GM18858 (cell line): ENCODE measurements around the gene SLC6A13.
"Not testable (repeated sequence)": the region's sequence is repeated elsewhere in the genome, so short reads cannot be mapped to it uniquely, and the experiment has no call there.

ENCODE experiments used
- ATAC-seq: cut with Tn5 transposase; IDR thresholded peaks from one replicate; pipeline ENCODE4 v1.9.1; 2021; ENCODE audit not compliant: unreplicated experiment

SLC6A13 gene

DNA sequence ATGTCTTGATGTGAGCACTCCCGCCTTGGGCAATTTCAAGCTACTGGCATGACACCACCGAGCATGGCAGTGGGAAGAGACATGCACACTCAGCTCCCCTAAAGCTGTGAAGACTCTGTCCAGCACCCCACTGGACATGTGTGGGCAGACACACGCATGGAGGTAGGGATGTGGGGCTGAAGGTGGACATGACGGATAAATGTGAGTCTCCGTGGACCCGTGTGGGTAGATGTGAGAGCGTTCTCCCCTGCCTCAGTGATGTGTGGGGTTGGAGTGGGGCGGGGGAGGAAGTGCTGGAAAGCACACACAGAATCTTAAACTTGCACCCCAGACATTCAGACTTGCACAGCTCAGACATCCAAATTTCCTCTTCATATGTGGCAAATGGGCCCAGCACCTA lies 61.3 kb downstream of the SLC6A13 start:
- no peak for ATAC-seq

DNA sequence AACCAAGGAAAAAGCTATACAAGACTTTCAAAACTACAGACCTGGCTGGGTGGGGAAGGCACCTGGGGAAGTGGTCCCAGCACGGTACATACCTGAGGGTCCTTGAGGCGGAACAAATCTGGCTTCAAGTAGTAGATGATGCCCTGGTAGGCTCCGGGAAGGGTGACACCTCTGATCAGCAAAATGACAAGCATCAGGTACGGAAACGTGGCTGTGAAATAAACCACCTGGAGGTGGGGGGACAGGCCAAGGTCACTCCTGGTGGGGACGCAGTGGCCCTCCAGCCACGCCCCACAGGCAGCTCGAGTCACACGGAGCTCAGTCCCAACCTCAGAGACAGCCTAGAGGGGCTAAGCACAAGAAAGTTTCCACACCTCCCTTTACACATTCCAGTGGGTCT lies 63.9 kb downstream of the SLC6A13 start:
- ATAC-seq, result no peak

DNA sequence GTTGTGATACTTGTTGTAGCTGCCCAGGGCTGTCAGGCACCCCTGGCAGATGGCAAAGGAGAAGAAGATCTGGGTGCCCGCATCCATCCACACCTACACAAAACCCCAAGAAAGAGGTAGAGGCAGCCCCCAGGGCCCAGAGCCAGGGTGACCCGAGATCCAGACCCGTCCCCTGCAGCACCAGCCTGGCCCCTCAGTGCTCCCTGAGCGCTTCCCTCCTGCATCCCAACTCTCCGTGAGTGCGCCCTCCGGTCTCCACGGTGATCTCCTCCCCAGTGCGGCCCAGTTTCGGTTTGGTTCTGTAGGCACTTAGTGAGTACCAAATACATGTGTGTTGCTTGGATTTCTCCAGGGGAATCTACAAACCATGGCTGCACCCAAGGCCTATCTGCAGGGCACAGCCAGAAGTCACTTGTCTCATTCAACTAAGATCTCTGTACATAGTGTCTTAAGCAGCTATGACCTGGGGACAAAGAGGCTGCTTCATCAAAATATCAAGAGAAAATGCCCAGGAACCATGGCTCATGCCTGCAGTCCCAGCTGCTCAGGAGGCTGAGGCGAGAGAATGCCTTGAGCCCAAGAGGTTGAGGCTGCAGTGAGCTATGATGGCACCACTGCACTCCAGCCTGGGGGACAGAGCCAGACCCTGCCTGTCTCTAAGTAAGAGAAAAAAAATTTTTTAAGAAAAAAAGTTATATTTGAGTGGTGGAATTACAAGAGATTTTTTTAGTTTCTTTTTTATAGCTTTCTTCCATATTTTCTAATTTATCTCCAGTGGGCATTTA lies 64.5 kb downstream of the SLC6A13 start:
- no peak for ATAC-seq

DNA sequence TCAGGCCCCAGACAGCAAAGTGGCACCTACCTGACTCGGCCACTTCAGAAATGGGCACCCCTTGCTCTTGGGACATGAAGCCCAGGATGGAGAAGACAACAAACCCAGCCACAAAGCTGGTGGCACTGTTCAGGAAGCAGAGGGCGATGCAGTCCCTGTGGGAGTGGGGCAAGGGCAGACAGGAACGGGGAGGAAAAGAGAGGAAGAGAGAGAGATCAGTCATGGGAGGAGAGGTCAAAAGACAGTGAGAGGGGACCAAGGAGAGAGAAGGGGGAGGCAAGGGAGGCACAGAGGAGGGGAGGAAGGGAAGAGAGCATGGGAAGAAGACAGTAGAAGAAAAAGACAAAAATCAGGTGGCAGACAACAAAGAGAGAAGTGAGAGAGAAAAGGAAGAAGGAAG lies 65.3 kb downstream of the SLC6A13 start:
- ATAC-seq, result no peak

DNA sequence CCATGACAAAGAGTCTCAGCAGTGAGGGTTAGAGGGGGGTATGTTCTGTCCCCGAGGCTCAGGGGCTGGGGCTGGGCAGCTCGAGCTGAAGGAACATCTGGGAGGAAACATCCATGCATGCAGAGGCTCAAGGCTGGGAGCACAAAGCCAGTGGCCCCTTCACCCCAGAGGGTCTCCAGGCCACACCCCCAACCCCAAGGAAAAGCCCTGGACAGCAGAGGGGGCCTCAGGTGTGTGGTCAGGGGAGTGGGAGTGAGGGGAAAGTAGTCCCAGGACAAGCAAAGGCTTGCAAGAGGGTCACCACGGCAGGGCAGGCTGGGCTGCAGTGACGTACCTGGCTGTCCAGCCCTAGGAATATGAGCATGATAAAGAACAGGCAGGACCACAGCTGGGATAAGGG lies 66.2 kb downstream of the SLC6A13 start:
- ATAC-seq, result no peak

DNA sequence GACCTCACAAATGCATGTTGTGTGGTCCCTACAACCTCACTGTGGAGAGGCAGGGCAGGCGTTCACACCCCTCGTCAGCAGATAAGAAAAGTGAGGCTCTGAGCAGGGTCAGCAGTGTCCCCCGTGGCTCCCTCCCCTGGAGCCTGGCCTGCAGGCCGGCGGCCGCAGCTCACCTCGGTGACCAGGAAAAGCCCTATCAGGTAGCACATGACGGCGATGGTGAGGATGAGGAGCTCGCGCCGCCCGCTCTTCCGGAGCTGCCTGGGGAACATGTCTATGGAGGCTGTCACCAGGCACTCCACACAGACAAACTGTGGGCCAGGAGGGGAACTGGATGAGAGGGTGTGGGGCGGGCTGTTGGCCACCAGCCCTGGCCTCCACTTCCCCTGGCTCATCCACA lies 66.7 kb downstream of the SLC6A13 start:
- ATAC-seq, result no peak

DNA sequence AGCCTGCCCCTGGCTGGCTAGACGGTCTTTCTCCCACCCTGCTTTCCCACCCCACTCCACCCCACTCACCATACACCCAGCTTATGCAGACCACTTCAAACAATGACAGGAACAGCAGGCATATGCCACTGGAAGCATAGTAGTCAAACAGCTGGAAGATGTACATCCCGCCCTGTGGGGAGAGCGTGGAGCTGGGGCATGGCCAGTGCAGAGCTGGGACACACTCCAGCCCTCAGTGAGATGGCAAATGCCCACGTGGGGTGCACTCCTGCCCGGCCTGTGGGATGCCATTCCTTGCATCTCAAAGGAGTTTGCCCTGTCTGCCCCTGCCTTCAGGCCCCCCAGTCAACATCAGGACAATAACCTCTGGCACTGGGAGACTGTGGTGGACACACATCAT lies 67.5 kb downstream of the SLC6A13 start:
- ATAC-seq, result no peak

DNA sequence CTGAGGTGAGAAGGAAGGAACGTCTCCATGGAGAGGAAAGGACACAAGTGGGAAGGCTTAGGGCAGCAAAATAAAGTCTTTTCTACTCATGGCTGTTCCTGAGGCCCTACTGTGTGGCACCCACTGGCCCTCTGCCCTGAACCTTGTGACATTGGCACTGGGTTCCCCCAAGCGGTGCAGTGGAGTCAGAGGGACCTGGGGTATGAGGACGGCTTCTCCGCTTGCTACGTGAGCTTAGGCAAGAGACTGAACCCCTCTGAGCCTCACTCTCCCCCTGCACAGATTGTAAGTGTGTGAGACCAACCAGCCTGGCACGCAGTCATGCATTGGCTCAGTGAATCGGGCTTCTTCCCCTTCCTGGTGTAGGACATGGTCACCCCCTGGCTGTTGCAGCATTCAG lies 68.4 kb downstream of the SLC6A13 start:
- no peak for ATAC-seq

DNA sequence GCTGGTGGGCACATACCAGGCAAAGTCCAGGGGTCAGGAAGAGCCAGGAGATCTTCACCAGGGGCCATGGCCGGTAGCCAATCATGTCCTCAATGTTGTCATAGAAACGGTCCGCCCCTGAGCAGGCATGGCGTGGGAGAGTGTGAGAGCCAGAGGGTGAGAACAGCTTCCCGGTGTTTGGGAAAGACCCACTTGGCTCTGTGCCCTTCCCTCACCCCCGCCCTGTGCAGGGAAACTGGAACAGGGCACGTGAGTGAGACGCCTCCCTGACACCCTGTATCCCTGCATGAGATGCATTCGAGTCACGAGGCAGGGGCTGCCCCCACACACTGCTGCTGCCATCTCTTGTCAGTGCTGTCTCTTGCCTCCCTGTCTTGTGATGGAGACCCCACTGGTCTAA lies 69.4 kb downstream of the SLC6A13 start:
- ATAC-seq, result no peak

DNA sequence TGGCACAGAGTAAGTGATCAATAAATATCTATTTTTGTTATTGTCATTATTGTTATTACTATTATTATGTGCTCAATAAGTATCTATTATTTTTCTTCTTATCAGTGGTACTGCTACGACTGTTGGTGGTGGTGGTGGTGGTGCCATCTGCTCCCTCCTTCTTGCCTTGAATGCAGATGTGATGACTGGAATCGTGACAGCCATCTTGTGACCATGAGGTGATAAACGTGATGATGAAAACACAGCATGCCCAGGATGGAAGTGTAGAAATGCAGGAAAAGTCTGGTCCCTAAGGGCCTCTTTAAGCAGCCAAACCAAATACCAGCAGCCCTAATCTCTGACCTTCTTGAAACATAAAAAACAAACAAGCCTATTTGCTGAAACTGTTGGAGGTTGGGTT lies 71.1 kb downstream of the SLC6A13 start:
- ATAC-seq, result no peak

DNA sequence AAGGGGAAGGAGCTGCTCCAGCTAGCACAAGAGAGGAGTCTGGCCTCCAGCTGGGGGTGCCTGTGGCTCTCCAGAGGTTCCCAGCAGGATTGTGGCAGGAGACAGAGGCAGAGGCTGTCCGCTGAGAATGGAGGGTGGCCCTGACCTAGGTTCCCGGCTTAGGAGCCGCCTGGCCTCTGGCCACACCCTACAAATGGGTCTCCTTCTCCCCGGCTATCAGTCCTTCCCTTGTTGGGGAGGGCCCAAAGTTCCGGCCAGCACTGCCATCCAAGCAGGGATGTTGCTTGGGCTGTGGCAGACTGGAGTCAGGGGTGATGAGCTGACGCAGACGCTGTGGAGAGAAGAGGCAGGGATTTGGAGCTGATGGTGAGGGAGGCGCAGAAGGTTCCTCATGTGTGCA lies 71.8 kb downstream of the SLC6A13 start:
- ATAC-seq, result no peak

DNA sequence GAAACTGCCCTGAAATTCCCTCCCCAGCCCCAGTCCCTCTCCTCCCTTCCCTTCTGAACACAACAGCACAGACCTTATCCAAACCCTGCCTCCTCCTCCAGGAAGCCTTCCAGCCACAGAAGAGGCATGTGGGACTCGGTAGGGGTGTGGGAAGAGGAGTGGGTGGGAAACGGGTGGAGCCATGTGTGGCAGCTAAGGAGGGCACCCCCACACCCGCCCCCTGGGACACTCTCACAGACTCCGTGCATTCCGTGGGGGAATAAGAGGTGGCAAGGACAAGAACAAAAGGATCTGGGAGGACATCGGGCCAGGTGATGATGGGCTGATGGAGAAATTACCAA lies 73.0 kb downstream of the SLC6A13 start:
- no peak for ATAC-seq

DNA sequence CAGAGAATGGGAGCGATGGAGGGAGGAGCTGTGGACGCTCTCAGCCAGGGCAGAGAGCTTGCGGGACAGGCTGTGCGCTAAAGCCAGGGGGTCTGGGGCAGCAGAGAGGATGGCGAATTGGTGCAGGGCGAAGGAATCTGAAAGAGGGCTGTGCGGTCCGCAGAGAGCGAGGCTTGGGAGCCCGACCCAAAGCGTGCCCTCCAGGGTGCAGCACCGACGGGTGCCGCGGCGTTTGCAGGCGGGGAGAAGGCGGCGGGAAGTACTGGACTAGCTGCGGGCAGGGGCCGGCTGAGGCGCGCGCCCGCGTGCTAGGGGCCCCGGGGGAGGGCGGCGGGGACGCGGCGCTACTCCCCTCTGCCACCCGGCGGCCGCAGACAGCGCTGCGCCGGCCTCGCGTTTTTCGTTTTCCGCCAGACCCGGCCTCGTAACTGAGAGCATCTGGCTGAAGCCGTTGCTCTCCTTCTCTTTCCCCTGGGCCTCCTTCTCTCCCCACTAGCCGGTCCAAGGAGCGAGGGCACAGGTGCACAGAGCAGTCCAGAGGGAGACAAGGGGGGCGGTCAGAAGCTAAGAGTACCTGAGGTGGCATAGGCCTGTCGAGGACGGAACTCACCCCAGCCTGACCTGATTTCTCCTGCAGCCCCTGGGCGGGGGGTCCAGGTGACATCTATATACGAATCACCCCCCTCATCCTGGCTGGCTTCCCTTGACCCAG lies 73.6 kb downstream of the SLC6A13 start:
- ATAC-seq, result no peak

DNA sequence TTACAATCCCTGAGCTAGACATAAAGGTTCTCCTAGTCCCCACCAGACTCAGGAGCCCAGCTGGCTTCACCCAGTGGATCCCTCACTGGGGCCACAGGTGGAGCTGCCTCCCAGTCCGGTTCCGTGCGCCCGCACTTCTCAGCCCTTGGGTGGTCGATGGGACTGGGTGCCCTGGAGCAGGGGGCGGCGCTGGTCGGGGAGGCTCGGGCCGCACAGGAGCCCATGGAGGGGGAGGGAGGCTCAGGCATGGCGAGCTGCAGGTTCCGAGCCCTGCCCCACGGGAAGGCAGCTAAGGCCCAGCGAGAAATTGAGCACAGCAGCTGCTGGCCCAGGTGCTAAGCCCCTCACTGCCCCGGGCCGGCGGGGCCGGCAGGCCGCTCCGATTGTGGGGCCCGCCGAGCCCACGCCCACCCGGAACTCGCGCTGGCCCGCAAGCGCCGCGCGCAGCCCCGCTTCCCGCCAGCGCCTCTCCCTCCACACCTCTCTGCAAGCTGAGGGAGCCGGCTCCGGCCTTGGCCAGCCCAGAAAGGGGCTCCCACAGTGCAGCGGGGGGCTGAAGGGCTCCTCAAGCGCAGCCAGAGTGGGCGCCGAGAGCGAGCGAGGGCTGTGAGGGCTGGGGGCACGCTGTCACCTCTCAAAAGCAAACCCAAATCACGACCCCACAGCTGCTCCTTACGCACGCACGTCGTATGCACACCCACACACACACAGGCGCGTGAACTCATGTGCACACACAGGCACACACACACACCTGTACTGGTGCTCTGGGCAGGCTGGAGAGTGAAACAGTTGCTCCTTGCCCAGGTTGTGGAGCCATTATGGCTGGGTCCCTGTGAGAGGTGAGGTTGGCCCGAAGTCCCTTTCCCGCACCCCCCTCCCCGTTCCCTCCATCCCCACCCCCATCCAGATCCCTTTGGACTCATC lies 74.4 kb downstream of the SLC6A13 start:
- ATAC-seq, result not testable (repeated sequence)

DNA sequence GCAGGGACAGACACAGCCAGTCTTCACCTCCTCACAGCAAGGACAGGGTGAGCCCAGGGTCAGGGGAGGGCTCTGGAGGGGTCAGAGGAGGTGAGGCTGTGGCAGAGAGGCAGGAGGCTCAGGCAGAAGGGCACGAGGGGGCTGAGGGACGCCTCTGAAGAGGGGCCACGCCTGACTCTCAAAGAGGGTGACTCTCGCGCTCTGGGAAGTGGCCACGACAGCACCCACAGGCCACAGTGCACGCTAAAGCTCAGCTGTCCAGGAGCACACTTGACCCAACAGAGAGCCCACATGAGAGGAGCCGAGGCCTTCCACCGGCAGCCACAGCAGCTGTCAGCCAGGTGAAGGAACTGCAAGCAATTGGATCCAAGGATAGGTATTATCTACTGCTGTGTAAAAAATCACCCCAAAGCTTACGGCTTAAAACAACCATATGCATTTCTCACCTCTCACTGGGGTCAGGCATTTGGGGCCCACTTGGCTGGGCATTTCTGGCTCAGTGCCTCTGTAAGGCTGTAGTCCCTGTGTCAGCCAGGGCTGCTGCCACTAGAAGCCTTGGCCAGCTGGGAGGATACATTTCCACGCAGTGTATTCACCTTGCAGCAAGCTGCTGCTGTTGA lies 76.5 kb downstream of the SLC6A13 start:
- no peak for ATAC-seq

DNA sequence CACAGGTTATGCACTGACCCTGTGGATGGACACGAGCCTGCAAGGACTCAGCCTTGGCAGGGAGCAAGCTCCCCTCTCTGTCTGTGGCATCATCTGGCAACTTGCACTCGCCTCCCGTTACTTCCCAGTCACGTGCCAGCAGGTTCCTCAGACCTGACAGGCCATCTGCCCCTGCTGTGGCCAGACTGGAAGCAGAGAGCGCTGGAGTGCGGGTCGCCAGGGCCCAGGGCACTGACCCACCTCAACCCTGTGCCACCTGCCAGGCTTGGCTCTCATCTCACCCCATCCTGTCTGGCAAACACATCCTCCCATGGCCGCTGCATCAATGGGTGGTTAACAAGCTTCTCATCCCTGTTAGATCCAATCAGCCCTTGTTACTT lies 77.1 kb downstream of the SLC6A13 start:
- ATAC-seq, result no peak

DNA sequence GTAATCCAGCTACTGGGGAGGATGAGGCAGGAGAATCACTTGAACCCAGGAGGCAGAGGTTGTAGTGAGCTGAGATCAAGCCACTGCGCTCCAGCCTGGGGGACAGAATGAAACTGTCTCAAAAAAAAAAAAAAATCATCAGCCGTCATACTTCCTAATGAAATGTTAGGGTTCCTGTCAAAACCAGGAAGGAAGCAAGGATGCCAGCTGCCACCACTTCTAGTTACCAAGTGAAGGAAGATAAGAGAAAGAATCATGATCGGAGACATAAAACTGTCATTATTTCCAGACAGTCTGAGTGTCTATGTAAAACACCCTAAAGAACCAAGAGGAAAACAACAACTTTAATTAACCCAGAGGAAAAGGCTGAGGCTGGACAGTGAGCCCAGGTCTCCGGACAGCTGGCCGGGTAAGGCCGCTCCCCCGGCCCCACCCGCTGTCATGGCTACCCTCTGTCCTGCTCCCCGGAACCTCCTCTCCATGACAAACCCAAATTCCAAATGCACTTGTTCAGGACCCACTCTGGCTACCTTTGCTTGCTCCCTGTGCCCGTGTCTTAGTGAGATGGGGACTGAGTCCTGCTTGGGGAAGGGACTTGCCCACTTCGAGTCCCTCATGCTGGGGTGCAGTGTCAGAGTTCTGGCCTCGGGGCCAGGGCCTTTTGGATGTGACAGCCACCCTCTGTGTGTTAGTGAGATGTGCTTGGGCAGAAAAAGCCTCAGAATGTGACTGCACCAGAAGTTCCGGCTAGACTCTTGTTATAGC lies 77.6 kb downstream of the SLC6A13 start:
- no peak for ATAC-seq

DNA sequence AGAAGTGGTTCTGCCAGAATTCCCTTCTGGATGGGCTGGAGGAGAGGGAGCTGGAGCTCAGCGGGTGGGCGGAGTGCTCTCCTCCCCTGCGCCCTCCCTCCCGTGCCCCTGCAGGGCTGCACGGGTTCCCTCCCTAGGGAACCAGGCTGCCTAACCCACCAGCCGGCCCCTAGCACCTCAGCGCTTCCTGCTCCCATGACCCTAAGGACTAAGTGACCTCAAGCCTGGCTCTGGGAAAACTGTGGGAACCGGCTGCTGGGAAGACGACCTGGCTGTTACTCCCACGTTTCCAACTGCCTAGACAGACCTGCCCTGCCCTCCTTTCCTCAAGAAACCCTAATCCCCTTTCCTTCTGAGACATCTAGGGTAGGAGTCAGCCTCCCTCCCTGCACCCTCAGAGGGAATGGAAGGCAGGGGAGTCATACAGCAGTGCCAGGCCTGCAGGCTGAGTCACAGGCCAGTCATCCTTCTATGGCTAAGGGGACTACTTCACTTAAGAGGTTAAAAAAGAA lies 80.2 kb downstream of the SLC6A13 start:
- no peak for ATAC-seq

DNA sequence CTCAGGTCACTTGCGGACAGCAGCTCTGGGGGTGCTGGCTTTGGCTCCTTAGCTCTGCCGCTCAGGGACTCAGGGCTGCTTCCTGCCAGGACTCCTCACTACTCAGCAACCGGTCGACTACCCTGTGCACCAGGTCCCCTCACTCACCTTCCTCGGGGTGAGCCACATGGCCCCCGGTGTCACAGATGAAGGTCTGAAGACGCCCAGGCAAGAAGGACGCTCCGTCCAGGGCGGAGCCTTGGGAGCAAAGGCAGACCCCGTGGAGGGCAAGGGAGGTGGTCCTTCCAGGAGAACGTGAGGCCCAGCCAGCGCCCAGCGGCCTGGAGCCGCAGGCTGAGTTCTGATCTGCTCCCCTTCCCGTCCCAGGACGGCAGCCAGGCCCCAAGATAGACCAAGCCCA lies 80.7 kb downstream of the SLC6A13 start:
- no peak for ATAC-seq

DNA sequence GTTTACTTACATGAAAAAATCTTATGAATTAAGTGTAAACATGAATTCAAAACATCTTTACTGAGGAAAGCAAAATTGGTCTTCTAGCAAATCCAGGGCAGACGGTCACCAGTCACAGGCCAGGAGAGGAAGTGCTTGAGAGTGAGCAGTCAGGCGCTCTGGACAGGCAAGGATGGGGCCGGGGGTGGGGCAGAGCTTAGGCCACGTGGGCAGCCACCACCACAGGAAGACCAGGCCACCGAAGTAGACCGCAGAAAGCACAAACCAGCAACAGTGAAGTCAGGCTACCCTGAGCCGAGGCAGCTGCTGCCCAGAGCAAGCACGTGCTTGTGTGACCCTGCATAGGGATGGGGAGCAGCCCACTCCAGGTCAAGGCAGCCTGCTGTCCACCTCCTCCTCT lies 82.2 kb downstream of the SLC6A13 start:
- ATAC-seq, result no peak
